Neural cell (in vitro differentiated cells): ENCODE measurements around the gene FNBP1L. TPM values are rescaled to one million over a fixed set of nuclear protein-coding genes. Genes with fewer than 3 reads are reported as not detected.

ENCODE experiments used
- H2AFZ ChIP-seq: fragments of 200-600, 300-800 bp; sonication (generic), shearing (Covaris generic); 2 replicates; pipeline ENCODE4 v1.6.0; 2014; ENCODE audit warnings: low read depth, mild to moderate bottlenecking, antibody characterized with exemption, low read length, moderate library complexity
- H3F3A ChIP-seq: fragments of 200-600 bp; shearing (Covaris generic); 2 replicates; pipeline ENCODE4 v1.6.1; 2016; ENCODE audit warnings: mild to moderate bottlenecking, moderate library complexity, mixed read lengths, antibody characterized with exemption, low read length; ENCODE audit not compliant: insufficient read depth, poor library complexity, severe bottlenecking
- H3K27ac ChIP-seq: fragments of 200-600, 300-800 bp; sonication (generic), shearing (Covaris generic); 2 replicates; pipeline ENCODE4 v1.5.1; 2014; ENCODE audit warnings: mild to moderate bottlenecking, low read length, moderate library complexity
- H3K27me3 ChIP-seq: fragments of 300-800, 200-600 bp; sonication (generic), shearing (Covaris generic); 2 replicates; pipeline ENCODE4 v1.6.0; 2014; ENCODE audit warnings: mild to moderate bottlenecking, low read depth, low read length, moderate library complexity; ENCODE audit not compliant: insufficient read depth
- H3K36me3 ChIP-seq: fragments of 300-800, 200-600 bp; sonication (generic), shearing (Covaris generic); 2 replicates; pipeline ENCODE4 v1.5.1; 2014; ENCODE audit warnings: mild to moderate bottlenecking, antibody characterized with exemption, low read length, moderate library complexity; ENCODE audit not compliant: insufficient read depth
- H3K4me2 ChIP-seq: fragments of 300-800, 200-600 bp; sonication (generic), shearing (Covaris generic); 2 replicates; pipeline ENCODE4 v1.6.0; 2014; ENCODE audit warnings: mild to moderate bottlenecking, low read length
- H3K4me3 ChIP-seq: fragments of 300-800, 200-600 bp; sonication (generic), shearing (Covaris generic); 2 replicates; pipeline ENCODE4 v1.5.1; 2014; ENCODE audit warnings: mild to moderate bottlenecking, low read length, moderate library complexity
- H3K79me2 ChIP-seq: fragments of 200-600 bp; shearing (Covaris generic); replicated peaks from 2 replicates; pipeline ENCODE4 v1.6.0; 2014; ENCODE audit warnings: mild to moderate bottlenecking, low read length, moderate library complexity; ENCODE audit not compliant: insufficient read depth
- H3K9ac ChIP-seq: fragments of 300-800, 200-600 bp; sonication (generic), shearing (Covaris generic); 2 replicates; pipeline ENCODE4 v1.6.1; 2016; ENCODE audit warnings: mild to moderate bottlenecking, low read length, mixed read lengths
- H3K9me2 ChIP-seq: fragments of 200-600 bp; shearing (Covaris generic); 2 replicates; pipeline ENCODE4 v1.6.1; 2016; ENCODE audit warnings: mild to moderate bottlenecking, low read length, mixed read lengths; ENCODE audit not compliant: insufficient read depth
- H3K9me3 ChIP-seq: fragments of 200-600, 300-800 bp; sonication (generic), shearing (Covaris generic); 2 replicates; pipeline ENCODE4 v1.6.1; 2016; ENCODE audit warnings: mild to moderate bottlenecking, mixed run types, low read length, moderate library complexity, mixed read lengths
- H4K20me1 ChIP-seq: fragments of 200-600 bp; shearing (Covaris generic); 2 replicates; pipeline ENCODE4 v1.6.1; 2016; ENCODE audit warnings: mild to moderate bottlenecking, mixed run types; ENCODE audit not compliant: insufficient read depth
- CTCF ChIP-seq: fragments of 450-650 bp; IDR thresholded peaks from 2 replicates; pipeline ENCODE4 v1.5.1; 2014; ENCODE audit warnings: antibody characterized with exemption, mild to moderate bottlenecking, moderate library complexity; ENCODE audit not compliant: poor library complexity, severe bottlenecking
- EP300 ChIP-seq: fragments of 450-650 bp; conservative IDR thresholded peaks from 2 replicates; pipeline ENCODE4 v1.6.1; 2014; ENCODE audit warnings: antibody characterized with exemption, mild to moderate bottlenecking, moderate library complexity; ENCODE audit not compliant: poor library complexity, severe bottlenecking
- EZH2 ChIP-seq: fragments of 200-600, 300-800 bp; shearing (Covaris generic), sonication (generic); IDR thresholded peaks from 2 replicates; pipeline ENCODE4 v1.6.1; 2014; ENCODE audit warnings: antibody characterized with exemption, low read length, borderline replicate concordance, mild to moderate bottlenecking; ENCODE audit not compliant: insufficient read depth, poor library complexity, severe bottlenecking
- MXI1 ChIP-seq: fragments of 450-650 bp; conservative IDR thresholded peaks from 2 replicates; pipeline ENCODE4 v1.6.1; 2014; ENCODE audit warnings: antibody characterized with exemption, mild to moderate bottlenecking; ENCODE audit not compliant: poor library complexity, severe bottlenecking
- POLR2AphosphoS5 ChIP-seq: IDR thresholded peaks from 2 replicates; pipeline ENCODE4 v1.6.1; 2012
- RAD21 ChIP-seq: fragments of 450-650 bp; conservative IDR thresholded peaks from 2 replicates; pipeline ENCODE4 v1.6.1; 2014; ENCODE audit warnings: antibody characterized with exemption, mild to moderate bottlenecking, moderate library complexity
- REST ChIP-seq: IDR thresholded peaks from 2 replicates; pipeline ENCODE4 v1.6.1; 2012; ENCODE audit warnings: borderline replicate concordance
- SMC3 ChIP-seq: fragments of 450-650 bp; conservative IDR thresholded peaks from 2 replicates; pipeline ENCODE4 v1.6.1; 2014; ENCODE audit warnings: antibody characterized with exemption, mild to moderate bottlenecking, moderate library complexity; ENCODE audit not compliant: poor library complexity
- TAF1 ChIP-seq: IDR thresholded peaks from 2 replicates; pipeline ENCODE4 v1.6.1; 2012; ENCODE audit warnings: low read depth
- polyA plus RNA-seq: library from polyadenylated mRNA; depleted of rRNA; stranded (reverse); fragments of >200 nt; gene quantifications from 2 replicates; pipeline ENCODE4 v1.2.3, GENCODE V29; 2014

The FNBP1L gene
- polyA plus RNA-seq, 1 donor from 2014 or later, result 1,044 TPM

DNA sequence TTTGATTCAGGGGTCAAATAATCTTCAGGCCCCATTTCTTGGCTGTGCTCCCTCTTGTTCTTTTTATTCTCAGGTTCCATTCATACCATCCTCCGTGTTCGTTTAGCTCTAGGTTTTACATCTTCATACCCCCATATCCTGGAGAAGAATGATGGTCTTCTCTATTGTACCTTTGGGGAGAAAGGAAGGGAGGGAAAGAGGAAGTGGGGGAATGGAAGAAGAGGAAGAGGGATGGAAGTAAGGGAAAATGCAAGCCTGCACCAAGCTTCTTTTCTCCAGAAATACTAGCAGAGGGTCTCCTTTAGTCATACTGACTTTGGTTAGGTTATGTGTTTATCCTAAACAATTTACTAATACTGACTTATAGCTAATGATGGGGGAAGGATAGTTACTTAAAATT lies 52.4 kb downstream of the FNBP1L start:
- H3K79me2 ChIP-seq, result peaks cover 95% of the 10 kb centered on the region

DNA sequence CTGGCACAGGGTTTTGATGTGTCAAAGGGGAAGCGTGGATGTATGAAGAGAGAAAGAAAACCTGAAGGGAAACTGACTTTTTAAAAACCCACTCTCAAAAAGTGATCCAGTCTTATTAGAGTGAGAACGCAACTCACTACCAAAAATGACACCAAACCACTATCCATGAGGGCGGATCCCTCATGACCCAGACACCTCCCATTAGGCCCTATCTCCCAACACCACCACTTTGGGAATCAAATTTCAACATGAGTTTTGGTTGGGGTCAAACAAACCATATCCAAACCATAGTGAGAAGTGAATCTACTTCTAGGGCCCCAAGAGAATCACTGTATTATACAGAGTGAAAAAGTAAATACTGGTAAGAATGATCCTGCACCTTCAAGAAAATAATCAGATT lies 53.5 kb downstream of the FNBP1L start:
- no peak overlapping the region for H3K4me2 ChIP-seq
- H3K9me2 ChIP-seq, result no peaks in the 10 kb centered on the region
- H4K20me1 ChIP-seq, result peaks cover 34% of the 10 kb centered on the region
- no peaks in the 10 kb centered on the region for H3F3A ChIP-seq
- H3K36me3 ChIP-seq, result no peaks in the 10 kb centered on the region
- H2AFZ ChIP-seq, result no peak overlapping the region
- peaks cover 91% of the 10 kb centered on the region for H3K79me2 ChIP-seq
- no peak overlapping the region for H3K9ac ChIP-seq
- no peaks in the 10 kb centered on the region for H3K27me3 ChIP-seq
- no peak overlapping the region for H3K4me3 ChIP-seq
- H3K9me3 ChIP-seq, result no peaks in the 10 kb centered on the region
- no peak overlapping the region for H3K27ac ChIP-seq
- TF ChIP-seq MXI1 (no peak), EP300 (no peak), POLR2AphosphoS5 (no peak), RAD21 (no peak), TAF1 (no peak), CTCF (no peak), EZH2 (no peak), SMC3 (no peak)

More for the DNA sequence above, 52.4 kb downstream of the FNBP1L start:
- Histone ChIP-seq H3K9me2 (no peaks in the 10 kb centered on the region), H3F3A (no peaks in the 10 kb centered on the region), H4K20me1 (peaks cover 40% of the 10 kb centered on the region), H3K27ac (no peak overlapping the region), H2AFZ (no peak overlapping the region), H3K9me3 (no peaks in the 10 kb centered on the region), H3K4me2 (no peak overlapping the region), H3K9ac (no peak overlapping the region), H3K36me3 (no peaks in the 10 kb centered on the region), H3K4me3 (no peak overlapping the region), H3K27me3 (no peaks in the 10 kb centered on the region)
- TF ChIP-seq POLR2AphosphoS5 (no peak), SMC3 (no peak), REST (no peak), EP300 (no peak), RAD21 (no peak), EZH2 (no peak), CTCF (no peak), TAF1 (no peak), MXI1 (no peak)
